ENCODE measurements around the gene TPRKB. TPM values are rescaled to one million over a fixed set of nuclear protein-coding genes. Genes with fewer than 3 reads are reported as not detected.

The TPRKB gene
- polyA plus RNA-seq, 3 donors = 27.4 to 56.2 (median 35.2) TPM

Other genes starting within 250 kb of the TPRKB start
- not detected for gene NAT8, start 94.9 kb downstream of the TPRKB start, polyA plus RNA-seq
- 10 to 100 TPM in 2 of 3 donors, 1 to 10 TPM in 1; 6.9 to 17.1 (median 13.3) TPM for gene DUSP11, start 42.8 kb upstream of the TPRKB start, polyA plus RNA-seq
- not detected for gene C2orf78, start 46.8 kb upstream of the TPRKB start, polyA plus RNA-seq
- 10 to 100 TPM; 15.1 to 27.9 (median 18.1) TPM for gene STAMBP, start 91.6 kb upstream of the TPRKB start, polyA plus RNA-seq
- 10 to 100 TPM in 2 of 3 donors, 1 to 10 TPM in 1; 6.6 to 20.4 (median 17.1) TPM for gene ACTG2, start 155.7 kb upstream of the TPRKB start, polyA plus RNA-seq
- gene DGUOK, start 189.5 kb upstream of the TPRKB start, polyA plus RNA-seq = 100 to 1,000 TPM in 1 of 3 donors, 10 to 100 TPM in 2; 34.9 to 104 (median 63.2) TPM
- 1 to 10 TPM; 1.5 to 2.3 (median 2.0) TPM for gene TET3, start 247.6 kb upstream of the TPRKB start, polyA plus RNA-seq